ENCODE results near the gene ME1. TPM values are rescaled to one million over a fixed set of nuclear protein-coding genes. Genes with fewer than 3 reads are reported as not detected.
A peak's percentile ranks its signal among the peaks of the same experiment; 100 is the strongest.

The ME1 gene
- total RNA-seq, 1 experiment from 2014 or later, result 40.5 TPM

GRCh38 chr6:83470587-83470986 is 39.7 kb upstream of the ME1 start (continued):
- no peak for TF ChIP-seq CTCF (IDR thresholded peaks at IDR 0.05 in 2 of 3, conservative IDR thresholded peaks at IDR 0.05 in 1 of 3; ENCODE audit: borderline replicate concordance in 1 of 3, insufficient read depth in 1 of 3, low read depth in 2 of 3, low read length in 2 of 3)

GRCh38 chr6:83470001-83470400 is 39.1 kb upstream of the ME1 start:
- ATAC-seq (no peak), DNase-seq (ENCODE audit: low read depth, low spot score) (no peak)
- ChIA-PET RAD21 (ENCODE audit: low non-redundant PET in 1 of 2, low total read pairs in 2 of 2, uncharacterized antibody in 2 of 2, unreplicated experiment in 2 of 2) (no interaction called here), POLR2A (no interaction called here), CTCF (no interaction called here)
- Histone ChIP-seq H4K20me1 (ENCODE audit: insufficient read depth) (no peaks in the 10 kb centered on the region), H3K9ac (ENCODE audit: low read length) (no peak overlapping the region), H2AFZ (ENCODE audit: low read depth, low read length, poor library complexity, severe bottlenecking) (no peak overlapping the region), H3K4me3 (replicated peaks in 1 of 2; ENCODE audit: low read depth in 1 of 2, low read length in 2 of 2) (no peak overlapping the region), H3K9me3 (ENCODE audit: control insufficient read depth in 1 of 2, insufficient read depth in 1 of 2, low read depth in 1 of 2, low read length in 2 of 2) (no peaks in the 10 kb centered on the region), H3K9me2 (ENCODE audit: insufficient read depth) (no peaks in the 10 kb centered on the region), H3K36me3 (ENCODE audit: control insufficient read depth in 1 of 2, insufficient read depth in 2 of 2, low read length in 2 of 2) (no peaks in the 10 kb centered on the region), H3K79me2 (ENCODE audit: insufficient read depth, low read length) (no peaks in the 10 kb centered on the region), H3K27ac (ENCODE audit: low read depth, low read length) (no peak overlapping the region), H3K4me1 (ENCODE audit: control insufficient read depth in 1 of 2, insufficient read depth in 2 of 2, low read length in 2 of 2) (no peaks in the 10 kb centered on the region), H3K27me3 (ENCODE audit: insufficient read depth, low read length) (no peaks in the 10 kb centered on the region), H3K4me2 (ENCODE audit: low read length) (no peak overlapping the region)
- intact Hi-C loops (cut with micrococcal nuclease), result no loop called here
- no TSS peak for BruUV-seq (replicated peaks)
- TF ChIP-seq EZH2 (IDR thresholded peaks at IDR 0.05), result no peak
- no peak for TF ChIP-seq JUND (IDR thresholded peaks at IDR 0.05)

DNA sequence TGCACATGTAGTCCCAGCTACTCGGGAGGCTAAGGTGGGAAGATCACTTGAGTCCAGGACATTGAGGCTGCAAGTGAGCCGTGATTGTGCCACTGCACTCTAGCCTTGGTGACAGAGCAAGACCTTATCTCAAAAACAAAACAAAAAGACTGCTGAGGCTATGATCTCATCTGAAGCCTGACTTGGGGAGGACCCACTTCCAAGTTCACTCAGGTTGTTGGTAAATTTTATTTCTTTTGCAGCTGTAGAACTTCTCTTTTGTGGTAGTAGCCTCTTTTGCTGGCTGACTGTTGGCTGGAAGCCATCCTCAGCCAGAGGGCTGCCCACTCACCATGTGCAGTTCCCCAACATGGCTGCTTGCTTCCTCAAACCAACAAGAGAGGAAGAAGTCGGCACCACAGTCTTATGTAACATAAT is 36.8 kb upstream of the ME1 start:
- intact Hi-C loops (cut with micrococcal nuclease), result no loop called here
- CTCF ChIA-PET, result no interaction called here
- TF ChIP-seq FOSL1 (IDR thresholded peaks at IDR 0.05; ENCODE audit: low read depth), result no peak
- TF ChIP-seq SRF (IDR thresholded peaks at IDR 0.05; ENCODE audit: low read depth), result no peak
- no peak for TF ChIP-seq JUND (IDR thresholded peaks at IDR 0.05)
- TF ChIP-seq SP1 (IDR thresholded peaks at IDR 0.05; ENCODE audit: low read depth), result no peak
- TF ChIP-seq, protein P1, sequence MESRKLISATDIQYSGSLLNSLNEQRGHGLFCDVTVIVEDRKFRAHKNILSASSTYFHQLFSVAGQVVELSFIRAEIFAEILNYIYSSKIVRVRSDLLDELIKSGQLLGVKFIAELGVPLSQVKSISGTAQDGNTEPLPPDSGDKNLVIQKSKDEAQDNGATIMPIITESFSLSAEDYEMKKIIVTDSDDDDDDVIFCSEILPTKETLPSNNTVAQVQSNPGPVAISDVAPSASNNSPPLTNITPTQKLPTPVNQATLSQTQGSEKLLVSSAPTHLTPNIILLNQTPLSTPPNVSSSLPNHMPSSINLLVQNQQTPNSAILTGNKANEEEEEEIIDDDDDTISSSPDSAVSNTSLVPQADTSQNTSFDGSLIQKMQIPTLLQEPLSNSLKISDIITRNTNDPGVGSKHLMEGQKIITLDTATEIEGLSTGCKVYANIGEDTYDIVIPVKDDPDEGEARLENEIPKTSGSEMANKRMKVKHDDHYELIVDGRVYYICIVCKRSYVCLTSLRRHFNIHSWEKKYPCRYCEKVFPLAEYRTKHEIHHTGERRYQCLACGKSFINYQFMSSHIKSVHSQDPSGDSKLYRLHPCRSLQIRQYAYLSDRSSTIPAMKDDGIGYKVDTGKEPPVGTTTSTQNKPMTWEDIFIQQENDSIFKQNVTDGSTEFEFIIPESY (IDR thresholded peaks at IDR 0.05; ENCODE audit: extremely low read depth, insufficient replicate concordance, low read length), result no peak
- TF ChIP-seq RAD21 (IDR thresholded peaks at IDR 0.05; ENCODE audit: low read depth), result no peak
- no peak for TF ChIP-seq EGR1 (IDR thresholded peaks at IDR 0.05; ENCODE audit: low read depth)
- no peak for TF ChIP-seq EZH2 (IDR thresholded peaks at IDR 0.05)
- no peak for TF ChIP-seq MAX (IDR thresholded peaks at IDR 0.05)
- TF ChIP-seq CTCF (IDR thresholded peaks at IDR 0.05 in 2 of 3, conservative IDR thresholded peaks at IDR 0.05 in 1 of 3; ENCODE audit: borderline replicate concordance in 1 of 3, insufficient read depth in 1 of 3, low read depth in 2 of 3, low read length in 2 of 3), result no peak
- no peak for TF ChIP-seq POLR2A (IDR thresholded peaks at IDR 0.05; ENCODE audit: borderline replicate concordance, extremely low read depth, insufficient read depth, insufficient read length)
- TF ChIP-seq CEBPB (IDR thresholded peaks at IDR 0.05; ENCODE audit: low read depth), result no peak
- TF ChIP-seq CBX3 (IDR thresholded peaks at IDR 0.05; ENCODE audit: low read depth), result no peak
- no peak for TF ChIP-seq EZH2phosphoT487 (IDR thresholded peaks at IDR 0.05; ENCODE audit: borderline replicate concordance)

More for the DNA sequence above, 36.8 kb upstream of the ME1 start:
- POLR2A ChIA-PET, result no interaction called here
- RAD21 ChIA-PET (ENCODE audit: low non-redundant PET in 1 of 2, low total read pairs in 2 of 2, uncharacterized antibody in 2 of 2, unreplicated experiment in 2 of 2), result no interaction called here
- H3K79me2 ChIP-seq (ENCODE audit: insufficient read depth, low read length), result no peaks in the 10 kb centered on the region
- H3K27ac ChIP-seq (ENCODE audit: low read depth, low read length), result no peak overlapping the region
- no peaks in the 10 kb centered on the region for H3K9me2 ChIP-seq (ENCODE audit: insufficient read depth)
- no TSS peak for BruUV-seq (replicated peaks)
- DNase-seq (ENCODE audit: low read depth, low spot score) (no peak), ATAC-seq (no peak)
- H3K4me3 ChIP-seq (replicated peaks in 1 of 2; ENCODE audit: low read depth in 1 of 2, low read length in 2 of 2), result no peak overlapping the region
- no peaks in the 10 kb centered on the region for H4K20me1 ChIP-seq (ENCODE audit: insufficient read depth)
- no peaks in the 10 kb centered on the region for H3K27me3 ChIP-seq (ENCODE audit: insufficient read depth, low read length)
- no peaks in the 10 kb centered on the region for H3K4me1 ChIP-seq (ENCODE audit: control insufficient read depth in 1 of 2, insufficient read depth in 2 of 2, low read length in 2 of 2)
- no peaks in the 10 kb centered on the region for H3K9me3 ChIP-seq (ENCODE audit: control insufficient read depth in 1 of 2, insufficient read depth in 1 of 2, low read depth in 1 of 2, low read length in 2 of 2)
- peak overlapping the region; percentile 77 for H2AFZ ChIP-seq (ENCODE audit: low read depth, low read length, poor library complexity, severe bottlenecking)
- no peaks in the 10 kb centered on the region for H3K36me3 ChIP-seq (ENCODE audit: control insufficient read depth in 1 of 2, insufficient read depth in 2 of 2, low read length in 2 of 2)
- H3K9ac ChIP-seq (ENCODE audit: low read length), result no peak overlapping the region
- no peak overlapping the region for H3K4me2 ChIP-seq (ENCODE audit: low read length)
